Measurements from ENCODE around the gene RSPH3.

- no peak for TF ChIP-seq CTCF (IDR thresholded peaks at IDR 0.05; ENCODE audit: poor library complexity)
- TF ChIP-seq EZH2 (IDR thresholded peaks at IDR 0.05; ENCODE audit: borderline replicate concordance), result no peak
- TF ChIP-seq EZH2phosphoT487 (IDR thresholded peaks at IDR 0.05; ENCODE audit: low read depth, severe bottlenecking, unreplicated experiment), result no peak
Observed at GRCh38 chr6:159020011-159020410, 20.0 kb upstream of the RSPH3 start.

All from hepatocyte (in vitro differentiated cells).